IMR-90 (cell line): ENCODE measurements around the gene RASL11B. TPM values are rescaled to one million over a fixed set of nuclear protein-coding genes. Genes with fewer than 3 reads are reported as not detected.

ENCODE experiments used
- ATAC-seq: fragments of 200-7000 bp; cut with Tn5 transposase; 2 replicates; pipeline ENCODE4 v1.9.1; 2020; ENCODE audit warnings: low read depth, mild to moderate bottlenecking, moderate library complexity
- BruUV-seq: library from RNA; stranded (reverse); fragments of 400-500 nt; replicated peaks from 2 replicates; lab custom pipeline; 2021; lab: Mats Ljungman, UMichigan
- CTCF ChIA-PET: fragments of 300-600 bp; formaldehyde crosslinking; extraction: SDS; loops from one replicate; lab custom pipeline; 2021; ENCODE audit warnings: antibody characterized with exemption; lab: Yijun Ruan, JAX
- POLR2A ChIA-PET: fragments of 300-600 bp; sonication (Branson Sonifier 250); formaldehyde crosslinking; loops from one replicate; lab custom pipeline; 2022; ENCODE audit warnings: antibody characterized with exemption; ENCODE audit not compliant: unreplicated experiment; lab: Charles Lee
- DNase-seq: peaks from one replicate; pipeline ENCODE4 v3.0.0; 2013
- H2AFZ ChIP-seq: replicated peaks from 2 replicates; pipeline ENCODE3; 2013; ENCODE audit warnings: low read length, mild to moderate bottlenecking; ENCODE audit not compliant: poor library complexity
- H2AK5ac ChIP-seq: 2 replicates; pipeline ENCODE4 v1.6.1; 2013; ENCODE audit warnings: low read depth, low read length, inconsistent platforms
- H2AK9ac ChIP-seq: replicated peaks from 2 replicates; pipeline ENCODE3; 2013; ENCODE audit warnings: mild to moderate bottlenecking, low read depth, low read length, moderate library complexity; ENCODE audit not compliant: poor library complexity
- H2BK120ac ChIP-seq: 2 replicates; pipeline ENCODE4 v1.6.1; 2013; ENCODE audit warnings: low read depth, low read length, inconsistent platforms
- H2BK15ac ChIP-seq: 3 replicates; pipeline ENCODE4 v1.6.1; 2013; ENCODE audit warnings: low read depth, low read length, inconsistent platforms
- H2BK20ac ChIP-seq: 2 replicates; pipeline ENCODE4 v1.6.1; 2013; ENCODE audit warnings: low read depth, mild to moderate bottlenecking, inconsistent platforms, low read length, moderate library complexity
- H2BK5ac ChIP-seq: 2 replicates; pipeline ENCODE4 v1.6.1; 2013; ENCODE audit warnings: mild to moderate bottlenecking, low read depth, low read length, inconsistent platforms; ENCODE audit not compliant: poor library complexity, severe bottlenecking
- H3K14ac ChIP-seq: replicated peaks from 2 replicates; pipeline ENCODE4 v1.6.1; 2013; ENCODE audit warnings: low read depth, low read length, inconsistent platforms
- H3K18ac ChIP-seq: 2 replicates; pipeline ENCODE4 v1.6.1; 2013; ENCODE audit warnings: low read depth, low read length, control low read depth
- H3K23ac ChIP-seq: 2 replicates; pipeline ENCODE4 v1.6.1; 2013; ENCODE audit warnings: low read depth, low read length, inconsistent platforms
- H3K27ac ChIP-seq: 2 replicates; pipeline ENCODE4 v1.5.1; 2013; ENCODE audit warnings: mild to moderate bottlenecking, control low read depth, low read length; ENCODE audit not compliant: insufficient read depth
- H3K27me3 ChIP-seq: 2 replicates; pipeline ENCODE4 v1.6.1; 2013; ENCODE audit warnings: low read length; ENCODE audit not compliant: control insufficient read depth, insufficient read depth
- H3K36me3 ChIP-seq: 2 replicates; pipeline ENCODE4 v1.6.1; 2013; ENCODE audit warnings: low read length, mixed read lengths; ENCODE audit not compliant: control insufficient read depth, insufficient read depth
- H3K4ac ChIP-seq: 2 replicates; pipeline ENCODE4 v1.6.1; 2013; ENCODE audit warnings: low read depth, low read length, inconsistent platforms
- H3K4me1 ChIP-seq: 2 replicates; pipeline ENCODE4 v1.6.1; 2013; ENCODE audit warnings: low read length, mixed read lengths; ENCODE audit not compliant: control insufficient read depth, insufficient read depth
- H3K4me2 ChIP-seq: 2 replicates; pipeline ENCODE4 v1.6.1; 2013; ENCODE audit warnings: low read depth, mild to moderate bottlenecking, control low read depth, low read length, moderate library complexity
- H3K4me3 ChIP-seq: 2 replicates; pipeline ENCODE4 v1.5.1; 2013; ENCODE audit warnings: low read depth, mild to moderate bottlenecking, control low read depth, low read length, moderate library complexity; ENCODE audit not compliant: insufficient read depth
- H3K56ac ChIP-seq: 2 replicates; pipeline ENCODE4 v1.6.1; 2013; ENCODE audit warnings: low read length, inconsistent platforms; ENCODE audit not compliant: insufficient read depth; ENCODE audit errors: extremely low read depth
- H3K79me1 ChIP-seq, 2 experiments: 2 replicates each; pipeline ENCODE4 v1.6.1; 2013; ENCODE audit warnings: low read length in 2 of 2, inconsistent platforms in 1 of 2, low read depth in 1 of 2
- H3K9ac ChIP-seq: 2 replicates; pipeline ENCODE4 v1.6.1; 2013; ENCODE audit warnings: low read depth, low read length, control low read depth
- H3K9me1 ChIP-seq: 2 replicates; pipeline ENCODE4 v1.6.1; 2013; ENCODE audit warnings: low read length, inconsistent platforms; ENCODE audit not compliant: insufficient read depth
- H3K9me3 ChIP-seq: 2 replicates; pipeline ENCODE4 v1.6.1; 2013; ENCODE audit warnings: low read length; ENCODE audit not compliant: control insufficient read depth, insufficient read depth
- H4K20me1 ChIP-seq: 2 replicates; pipeline ENCODE4 v1.6.1; 2013; ENCODE audit warnings: low read length, inconsistent platforms; ENCODE audit not compliant: insufficient read depth
- H4K5ac ChIP-seq: 2 replicates; pipeline ENCODE4 v1.6.1; 2013; ENCODE audit warnings: mild to moderate bottlenecking, low read depth, low read length, control low read depth
- H4K8ac ChIP-seq, 2 experiments: 2 replicates each; pipeline ENCODE4 v1.6.1; 2013; ENCODE audit warnings: low read depth in 2 of 2, low read length in 2 of 2, control low read depth in 1 of 2, inconsistent platforms in 1 of 2
- H4K91ac ChIP-seq: 2 replicates; pipeline ENCODE4 v1.6.1; 2013; ENCODE audit warnings: low read depth, low read length, inconsistent platforms; ENCODE audit not compliant: insufficient read depth
- BHLHE40 ChIP-seq: fragments of 150-350 bp; IDR thresholded peaks from 2 replicates; pipeline ENCODE4 v1.6.1; 2016; ENCODE audit warnings: mild to moderate bottlenecking, low read depth, low read length
- CEBPB ChIP-seq: IDR thresholded peaks from 2 replicates; pipeline ENCODE4 v1.6.1; 2012; ENCODE audit warnings: low read depth, low read length, improper control_type of control experiment
- CTCF ChIP-seq: conservative IDR thresholded peaks from 2 replicates; pipeline ENCODE4 v1.5.1; 2012; ENCODE audit warnings: mild to moderate bottlenecking, low read depth, low read length, improper control_type of control experiment
- MAZ ChIP-seq: IDR thresholded peaks from 2 replicates; pipeline ENCODE4 v1.6.1; 2012; ENCODE audit warnings: low read depth, mild to moderate bottlenecking, low read length, improper control_type of control experiment, moderate library complexity, borderline replicate concordance
- MXI1 ChIP-seq: IDR thresholded peaks from 2 replicates; pipeline ENCODE4 v1.6.1; 2012; ENCODE audit warnings: low read depth, mild to moderate bottlenecking, low read length, moderate library complexity, borderline replicate concordance
- RCOR1 ChIP-seq: IDR thresholded peaks from 2 replicates; pipeline ENCODE4 v1.6.1; 2012; ENCODE audit warnings: mild to moderate bottlenecking, low read length, improper control_type of control experiment; ENCODE audit not compliant: insufficient replicate concordance
- RFX5 ChIP-seq: IDR thresholded peaks from 2 replicates; pipeline ENCODE4 v1.8.0; 2012; ENCODE audit warnings: low read depth, mild to moderate bottlenecking, low read length, moderate library complexity
- SMC3 ChIP-seq: fragments of 150-350 bp; IDR thresholded peaks from 2 replicates; pipeline ENCODE4 v1.6.1; 2016; ENCODE audit warnings: low read depth, mild to moderate bottlenecking, antibody characterized with exemption, low read length, moderate library complexity
- WGBS, 2 experiments: methylation state at CpG; one replicate each; pipeline versions ENCODE4 v1.1.5 to v1.1.7; 2013; ENCODE audit warnings: missing lambda C conversion rate in 2 of 2; ENCODE audit not compliant: insufficient read length in 1 of 2; ENCODE audit errors: extremely low coverage in 2 of 2; 5-methylcytosine and 5-hydroxymethylcytosine counted together
- dilution Hi-C: fragments of 300-500 bp; cut with HindIII; formaldehyde crosslinking; loops from one replicate; pipeline ENCODE4 v1.14.3; 2018; ENCODE audit warnings: low sequenced_read_pairs; ENCODE audit not compliant: unreplicated experiment
- in situ Hi-C: fragments of 300-500 bp; cut with MboI; formaldehyde crosslinking; loops from 3 replicates; pipeline ENCODE4 v1.14.3; 2019; ENCODE audit warnings: low sequenced_read_pairs, inconsistent platforms, mixed read lengths
- intact Hi-C: fragments of 100-400 bp; cut with micrococcal nuclease; formaldehyde crosslinking; loops from 2 replicates; pipeline ENCODE4 v1.10.0; 2022
- polyA plus RNA-seq, 3 experiments: library from polyadenylated mRNA; depleted of rRNA; stranded (reverse); fragments of >200 nt; gene quantifications; 2 replicates each; pipeline ENCODE4 v1.2.3, GENCODE V29; 2012; ENCODE audit warnings: low replicate concordance in 1 of 3
- total RNA-seq: library from RNA; depleted of rRNA; stranded (reverse); fragments of >200 nt; gene quantifications from 2 replicates; pipeline ENCODE4 v1.2.3, GENCODE V29; 2012

The RASL11B gene
- total and polyA plus RNA-seq, 2 of the 4 experiments (the other 2 are of a cell fraction) = 0.18 to 0.31 TPM

- TF ChIP-seq MAZ = no peak
Observed at GRCh38 chr4:52862639-52863161, 583 bp downstream of the RASL11B start (continued).

GRCh38 chr4:52863324-52863723 is 1.2 kb downstream of the RASL11B start:
- Histone ChIP-seq H3K9me3 (peaks cover under 1% of the 10 kb centered on the region; the same call in 1 of the 2 replicates), H2AFZ (no peak overlapping the region), H2BK20ac (no peak overlapping the region), H2AK9ac (no peak overlapping the region), H3K4me2 (peak overlapping the region; percentile 77), H4K8ac (no peak overlapping the region), H3K56ac (peak overlapping the region; percentile 41; the same call in 1 of the 2 replicates), H3K23ac (no peak overlapping the region), H3K9me1 (peaks cover 7% of the 10 kb centered on the region; the same call in 1 of the 2 replicates), H3K9ac (peak overlapping the region; percentile 70), H4K91ac (no peak overlapping the region), H2BK5ac (no peak overlapping the region), H2BK120ac (no peak overlapping the region), H3K27me3 (peaks cover 8% of the 10 kb centered on the region), H3K4me3 (peak overlapping the region; percentile 89), H3K27ac (no peak overlapping the region), H3K4me1 (peaks cover 9% of the 10 kb centered on the region), H3K18ac (no peak overlapping the region), H3K4ac (peak overlapping the region; percentile 71; the same call in 1 of the 2 replicates), H3K36me3 (peaks cover 15% of the 10 kb centered on the region), H4K5ac (no peak overlapping the region), H2BK15ac (no peak overlapping the region), H4K20me1 (no peaks in the 10 kb centered on the region), H2AK5ac (no peak overlapping the region), H3K79me1 (no peaks in the 10 kb centered on the region; a peak in 1 of 4 replicates), H3K14ac (no peak overlapping the region)
- BruUV-seq = no TSS peak
- intact Hi-C loops (loop anchor here (2.0 to 10.0 kb wide), 6 partner anchors 94 to 489 kb away; partner anchors contain the start of gene USP46), in situ Hi-C loops (no loop called here), dilution Hi-C loops (no loop called here)
- CTCF ChIA-PET = no interaction called here
- TF ChIP-seq BHLHE40 (no peak), RFX5 (no peak), CTCF (no peak), MXI1 (no peak), SMC3 (no peak), RCOR1 (no peak), CEBPB (no peak)
- 40% methylated on average over 1 of the region's 6 CpGs; no CpG with 5 or more reads in 1 of the 2 experiments for WGBS, 2 experiments
- ATAC-seq = no peak
- POLR2A ChIA-PET = no interaction called here
- DNase-seq = no peak
